H1 (cell line): ENCODE results near the gene ORAI3. TPM values are rescaled to one million over a fixed set of nuclear protein-coding genes. Genes with fewer than 3 reads are reported as not detected.

Source experiments
- CREB1 ChIP-seq: IDR thresholded peaks from 2 replicates; pipeline ENCODE4 v1.6.1; 2012; ENCODE audit warnings: inconsistent platforms
- HDAC2 ChIP-seq, 2 experiments: fragments of 300-600 bp in 1 of 2; sonication (generic) in 1 of 2; IDR thresholded peaks; 2 replicates each; pipeline ENCODE4 v1.6.1; 2011 to 2012; ENCODE audit warnings: low read depth in 2 of 2, low read length in 2 of 2, mild to moderate bottlenecking in 2 of 2, moderate library complexity in 2 of 2, borderline replicate concordance in 1 of 2, inconsistent platforms in 1 of 2
- MAFK ChIP-seq: IDR thresholded peaks from 2 replicates; pipeline ENCODE4 v1.6.1; 2012; ENCODE audit warnings: low read depth, mild to moderate bottlenecking, improper control_type of control experiment, low read length
- POLR2AphosphoS5 ChIP-seq: IDR thresholded peaks from 2 replicates; pipeline ENCODE4 v1.6.1; 2011; ENCODE audit warnings: low read depth, low read length
- RFX5 ChIP-seq: IDR thresholded peaks from 2 replicates; pipeline ENCODE4 v1.6.1; 2011; ENCODE audit warnings: low read depth, low read length, improper control_type of control experiment, borderline replicate concordance
- SRF ChIP-seq: IDR thresholded peaks from 2 replicates; pipeline ENCODE4 v1.6.1; 2011; ENCODE audit warnings: mild to moderate bottlenecking, low read depth, low read length, moderate library complexity
- SUZ12 ChIP-seq: fragments of 200-600 bp; sonication (generic); IDR thresholded peaks from 2 replicates; pipeline ENCODE4 v1.6.1; 2012; ENCODE audit warnings: mild to moderate bottlenecking, inconsistent platforms, low read length, moderate library complexity, mixed read lengths
- TAF1 ChIP-seq: IDR thresholded peaks from 2 replicates; pipeline ENCODE4 v1.6.1; 2011; ENCODE audit warnings: mild to moderate bottlenecking, low read depth, low read length
- polyA plus RNA-seq, 7 experiments: library from polyadenylated mRNA; depleted of rRNA in 3 of 7; stranded (reverse) in 5 of 7; unstranded in 2 of 7; fragments of >200 nt in 5 of 7; fragments of 200-250 nt in 2 of 7; gene quantifications; 1 replicate in 5 of 7; 2 replicates in 1 of 7; 4 replicates in 1 of 7; pipeline versions ENCODE4 v1.2.1 to v1.2.3, GENCODE V29; 2011 to 2013; ENCODE audit warnings: missing spikeins in 2 of 7, mixed read lengths in 2 of 7
- total RNA-seq: library from RNA; stranded (reverse); fragmentation: NEBNext Ultra II Directional; extraction: Animal tissue kit (Norgen Biotek cat#: 25700); gene quantifications from 2 replicates; pipeline ENCODE4 v1.2.1, GENCODE V29; 2021
- TF ChIP-seq, protein P1 (sequence below): fragments of 300-600 bp; sonication (generic); IDR thresholded peaks from 2 replicates; pipeline ENCODE4 v1.7.1; 2012; ENCODE audit warnings: low read length, moderate library complexity, mild to moderate bottlenecking, inconsistent platforms; ENCODE audit not compliant: insufficient replicate concordance
- TF ChIP-seq, protein P2 (sequence below): IDR thresholded peaks from 2 replicates; pipeline ENCODE4 v1.6.1; 2012; ENCODE audit warnings: inconsistent platforms

The ORAI3 gene
- total and polyA plus RNA-seq, 2 of the 8 experiments (the other 6 are each of a cell fraction or from before 2014, with no cell fraction given), result 8.7 to 24.5 TPM

DNA sequence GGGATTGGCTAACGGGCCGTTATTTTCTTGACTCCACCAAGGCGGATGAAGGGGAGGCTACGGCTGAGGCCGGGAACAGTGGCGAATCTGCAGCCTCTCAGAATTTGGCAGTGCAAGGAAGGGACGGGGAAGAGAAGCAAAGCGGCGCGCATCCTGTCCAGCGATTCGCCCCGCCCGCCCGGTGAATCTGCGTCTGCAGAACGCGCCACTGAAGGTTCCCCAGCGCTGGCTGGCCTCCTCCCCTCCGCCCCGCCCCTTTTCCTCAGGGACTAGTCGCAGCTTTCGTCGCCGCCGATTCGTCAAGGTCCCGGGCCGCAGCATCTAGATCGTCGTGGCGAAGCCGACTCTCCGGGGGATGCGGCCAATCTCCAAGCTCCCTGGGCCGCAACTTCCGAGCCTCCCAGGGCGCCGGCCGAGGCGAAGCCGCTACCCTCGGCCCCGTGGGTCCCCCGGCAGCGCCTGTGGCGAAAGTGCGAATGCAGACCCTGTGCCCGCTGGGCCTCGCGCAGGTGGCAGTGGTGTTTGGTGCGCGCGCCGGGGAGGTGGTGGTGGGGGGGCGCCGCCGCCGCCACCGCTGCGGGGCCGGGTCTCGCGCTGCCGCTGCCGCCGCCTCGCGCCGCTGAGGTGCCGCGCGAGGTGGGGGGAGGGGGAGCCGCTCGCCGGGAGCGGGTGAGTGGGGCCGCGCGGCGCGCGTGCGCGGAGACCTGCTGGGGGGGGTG, 8.7 kb downstream of the ORAI3 start, which contains the start of gene SETD1A (continued):
- TF ChIP-seq, protein P1, sequence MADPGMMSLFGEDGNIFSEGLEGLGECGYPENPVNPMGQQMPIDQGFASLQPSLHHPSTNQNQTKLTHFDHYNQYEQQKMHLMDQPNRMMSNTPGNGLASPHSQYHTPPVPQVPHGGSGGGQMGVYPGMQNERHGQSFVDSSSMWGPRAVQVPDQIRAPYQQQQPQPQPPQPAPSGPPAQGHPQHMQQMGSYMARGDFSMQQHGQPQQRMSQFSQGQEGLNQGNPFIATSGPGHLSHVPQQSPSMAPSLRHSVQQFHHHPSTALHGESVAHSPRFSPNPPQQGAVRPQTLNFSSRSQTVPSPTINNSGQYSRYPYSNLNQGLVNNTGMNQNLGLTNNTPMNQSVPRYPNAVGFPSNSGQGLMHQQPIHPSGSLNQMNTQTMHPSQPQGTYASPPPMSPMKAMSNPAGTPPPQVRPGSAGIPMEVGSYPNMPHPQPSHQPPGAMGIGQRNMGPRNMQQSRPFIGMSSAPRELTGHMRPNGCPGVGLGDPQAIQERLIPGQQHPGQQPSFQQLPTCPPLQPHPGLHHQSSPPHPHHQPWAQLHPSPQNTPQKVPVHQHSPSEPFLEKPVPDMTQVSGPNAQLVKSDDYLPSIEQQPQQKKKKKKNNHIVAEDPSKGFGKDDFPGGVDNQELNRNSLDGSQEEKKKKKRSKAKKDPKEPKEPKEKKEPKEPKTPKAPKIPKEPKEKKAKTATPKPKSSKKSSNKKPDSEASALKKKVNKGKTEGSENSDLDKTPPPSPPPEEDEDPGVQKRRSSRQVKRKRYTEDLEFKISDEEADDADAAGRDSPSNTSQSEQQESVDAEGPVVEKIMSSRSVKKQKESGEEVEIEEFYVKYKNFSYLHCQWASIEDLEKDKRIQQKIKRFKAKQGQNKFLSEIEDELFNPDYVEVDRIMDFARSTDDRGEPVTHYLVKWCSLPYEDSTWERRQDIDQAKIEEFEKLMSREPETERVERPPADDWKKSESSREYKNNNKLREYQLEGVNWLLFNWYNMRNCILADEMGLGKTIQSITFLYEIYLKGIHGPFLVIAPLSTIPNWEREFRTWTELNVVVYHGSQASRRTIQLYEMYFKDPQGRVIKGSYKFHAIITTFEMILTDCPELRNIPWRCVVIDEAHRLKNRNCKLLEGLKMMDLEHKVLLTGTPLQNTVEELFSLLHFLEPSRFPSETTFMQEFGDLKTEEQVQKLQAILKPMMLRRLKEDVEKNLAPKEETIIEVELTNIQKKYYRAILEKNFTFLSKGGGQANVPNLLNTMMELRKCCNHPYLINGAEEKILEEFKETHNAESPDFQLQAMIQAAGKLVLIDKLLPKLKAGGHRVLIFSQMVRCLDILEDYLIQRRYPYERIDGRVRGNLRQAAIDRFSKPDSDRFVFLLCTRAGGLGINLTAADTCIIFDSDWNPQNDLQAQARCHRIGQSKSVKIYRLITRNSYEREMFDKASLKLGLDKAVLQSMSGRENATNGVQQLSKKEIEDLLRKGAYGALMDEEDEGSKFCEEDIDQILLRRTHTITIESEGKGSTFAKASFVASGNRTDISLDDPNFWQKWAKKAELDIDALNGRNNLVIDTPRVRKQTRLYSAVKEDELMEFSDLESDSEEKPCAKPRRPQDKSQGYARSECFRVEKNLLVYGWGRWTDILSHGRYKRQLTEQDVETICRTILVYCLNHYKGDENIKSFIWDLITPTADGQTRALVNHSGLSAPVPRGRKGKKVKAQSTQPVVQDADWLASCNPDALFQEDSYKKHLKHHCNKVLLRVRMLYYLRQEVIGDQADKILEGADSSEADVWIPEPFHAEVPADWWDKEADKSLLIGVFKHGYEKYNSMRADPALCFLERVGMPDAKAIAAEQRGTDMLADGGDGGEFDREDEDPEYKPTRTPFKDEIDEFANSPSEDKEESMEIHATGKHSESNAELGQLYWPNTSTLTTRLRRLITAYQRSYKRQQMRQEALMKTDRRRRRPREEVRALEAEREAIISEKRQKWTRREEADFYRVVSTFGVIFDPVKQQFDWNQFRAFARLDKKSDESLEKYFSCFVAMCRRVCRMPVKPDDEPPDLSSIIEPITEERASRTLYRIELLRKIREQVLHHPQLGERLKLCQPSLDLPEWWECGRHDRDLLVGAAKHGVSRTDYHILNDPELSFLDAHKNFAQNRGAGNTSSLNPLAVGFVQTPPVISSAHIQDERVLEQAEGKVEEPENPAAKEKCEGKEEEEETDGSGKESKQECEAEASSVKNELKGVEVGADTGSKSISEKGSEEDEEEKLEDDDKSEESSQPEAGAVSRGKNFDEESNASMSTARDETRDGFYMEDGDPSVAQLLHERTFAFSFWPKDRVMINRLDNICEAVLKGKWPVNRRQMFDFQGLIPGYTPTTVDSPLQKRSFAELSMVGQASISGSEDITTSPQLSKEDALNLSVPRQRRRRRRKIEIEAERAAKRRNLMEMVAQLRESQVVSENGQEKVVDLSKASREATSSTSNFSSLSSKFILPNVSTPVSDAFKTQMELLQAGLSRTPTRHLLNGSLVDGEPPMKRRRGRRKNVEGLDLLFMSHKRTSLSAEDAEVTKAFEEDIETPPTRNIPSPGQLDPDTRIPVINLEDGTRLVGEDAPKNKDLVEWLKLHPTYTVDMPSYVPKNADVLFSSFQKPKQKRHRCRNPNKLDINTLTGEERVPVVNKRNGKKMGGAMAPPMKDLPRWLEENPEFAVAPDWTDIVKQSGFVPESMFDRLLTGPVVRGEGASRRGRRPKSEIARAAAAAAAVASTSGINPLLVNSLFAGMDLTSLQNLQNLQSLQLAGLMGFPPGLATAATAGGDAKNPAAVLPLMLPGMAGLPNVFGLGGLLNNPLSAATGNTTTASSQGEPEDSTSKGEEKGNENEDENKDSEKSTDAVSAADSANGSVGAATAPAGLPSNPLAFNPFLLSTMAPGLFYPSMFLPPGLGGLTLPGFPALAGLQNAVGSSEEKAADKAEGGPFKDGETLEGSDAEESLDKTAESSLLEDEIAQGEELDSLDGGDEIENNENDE, result no peak
- TF ChIP-seq RFX5 (no peak), POLR2AphosphoS5 (no peak; the same call in 1 of the 2 replicates), SRF (no peak), CREB1 (peak; percentile 95), MAFK (no peak), SUZ12 (no peak), TAF1 (peak; percentile 77), HDAC2 (IDR thresholded peaks at IDR 0.05; ENCODE audit: borderline replicate concordance in 1 of 2, low read depth in 2 of 2, low read length in 2 of 2) (no peak)
- TF ChIP-seq, protein P2, sequence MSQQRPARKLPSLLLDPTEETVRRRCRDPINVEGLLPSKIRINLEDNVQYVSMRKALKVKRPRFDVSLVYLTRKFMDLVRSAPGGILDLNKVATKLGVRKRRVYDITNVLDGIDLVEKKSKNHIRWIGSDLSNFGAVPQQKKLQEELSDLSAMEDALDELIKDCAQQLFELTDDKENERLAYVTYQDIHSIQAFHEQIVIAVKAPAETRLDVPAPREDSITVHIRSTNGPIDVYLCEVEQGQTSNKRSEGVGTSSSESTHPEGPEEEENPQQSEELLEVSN, result no peak
